Muscle of leg (tissue), 11 donors: ENCODE data around the gene MTUS2. TPM values are rescaled to one million over a fixed set of nuclear protein-coding genes. Genes with fewer than 3 reads are reported as not detected.

Experiments
- DNase-seq: peaks from one replicate; pipeline ENCODE4 v3.0.0; 2013
- H3K27ac ChIP-seq: one replicate; pipeline ENCODE4 v1.5.1; 2013; ENCODE audit warnings: mild to moderate bottlenecking, low read length, control low read depth
- H3K27me3 ChIP-seq: one replicate; pipeline ENCODE4 v1.6.1; 2013; ENCODE audit warnings: low read length; ENCODE audit not compliant: control insufficient read depth, insufficient read depth
- H3K36me3 ChIP-seq: one replicate; pipeline ENCODE4 v1.6.1; 2013; ENCODE audit warnings: low read length; ENCODE audit not compliant: control insufficient read depth, insufficient read depth
- H3K4me1 ChIP-seq: one replicate; pipeline ENCODE4 v1.6.1; 2013; ENCODE audit warnings: low read length; ENCODE audit not compliant: control insufficient read depth, insufficient read depth
- H3K4me3 ChIP-seq: one replicate; pipeline ENCODE4 v1.5.1; 2013; ENCODE audit warnings: low read length, control low read depth
- H3K9me3 ChIP-seq: replicated peaks from 2 replicates; pipeline ENCODE4 v1.6.1; 2013; ENCODE audit warnings: low read depth, low read length; ENCODE audit not compliant: control insufficient read depth
- WGBS: methylation state at CpG from one replicate; pipeline ENCODE4 v1.1.5; 2013; ENCODE audit warnings: missing lambda C conversion rate; ENCODE audit not compliant: insufficient coverage; 5-methylcytosine and 5-hydroxymethylcytosine counted together
- polyA plus RNA-seq, 8 donors: library from polyadenylated mRNA; unstranded; fragments of 120-200 nt; gene quantifications; one replicate each; pipeline versions ENCODE4 v1.2.1 to v1.2.3, GENCODE V29; 2013; ENCODE audit warnings: inconsistent platforms in 1 of 8, low replicate concordance in 1 of 8; ENCODE audit not compliant: insufficient read length in 8 of 8, insufficient read depth in 1 of 8
- total RNA-seq: library from RNA; stranded (reverse); fragments of 120-200 nt; gene quantifications from one replicate; pipeline ENCODE4 v1.2.4, GENCODE V29; 2013

Gene MTUS2
- total and polyA plus RNA-seq, 9 donors: 11.3 to 29.5 (median 21.7) TPM

- DNase-seq: no peak
- Histone ChIP-seq H3K36me3 (no peaks in the 10 kb centered on the region), H3K27ac (peak overlapping the region; percentile 68), H3K27me3 (peaks cover 9% of the 10 kb centered on the region), H3K4me3 (peak overlapping the region; percentile 42), H3K4me1 (peaks cover 8% of the 10 kb centered on the region), H3K9me3 (no peaks in the 10 kb centered on the region)
- WGBS: no CpG with 5 or more reads among the region's 3 CpGs
Measured at GRCh38 chr13:29427937-29428309, 607.8 kb downstream of the MTUS2 start.

- peak overlapping the region; percentile 42 for H3K4me3 ChIP-seq
- DNase-seq: peak; percentile 54
- peaks cover 8% of the 10 kb centered on the region for H3K4me1 ChIP-seq
- WGBS: 1% methylated on average over 21 of the region's 34 CpGs
- H3K36me3 ChIP-seq: no peaks in the 10 kb centered on the region
- peaks cover 9% of the 10 kb centered on the region for H3K27me3 ChIP-seq
- H3K9me3 ChIP-seq: no peaks in the 10 kb centered on the region
- H3K27ac ChIP-seq: peak overlapping the region; percentile 68
Measured at GRCh38 chr13:29428310-29429181, 608.4 kb downstream of the MTUS2 start.

- H3K36me3 ChIP-seq: no peaks in the 10 kb centered on the region
- DNase-seq: no peak
- peak overlapping the region; percentile 42 for H3K4me3 ChIP-seq
- H3K9me3 ChIP-seq: no peaks in the 10 kb centered on the region
- peaks cover 9% of the 10 kb centered on the region for H3K27me3 ChIP-seq
- H3K4me1 ChIP-seq: peaks cover 15% of the 10 kb centered on the region
- WGBS: no CpG with 5 or more reads among the region's 2 CpGs
- H3K27ac ChIP-seq: peak overlapping the region; percentile 57
Measured at GRCh38 chr13:29429286-29429900, 609.3 kb downstream of the MTUS2 start.

- 72% methylated on average over 2 of the region's 8 CpGs for WGBS
- no peaks in the 10 kb centered on the region for H3K36me3 ChIP-seq
- peak overlapping the region; percentile 60 for H3K27ac ChIP-seq
- H3K4me3 ChIP-seq: no peak overlapping the region
- no peaks in the 10 kb centered on the region for H3K9me3 ChIP-seq
- H3K4me1 ChIP-seq: peaks cover 40% of the 10 kb centered on the region
- no peak for DNase-seq
- H3K27me3 ChIP-seq: no peaks in the 10 kb centered on the region
Measured at GRCh38 chr13:29434217-29434945, 614.2 kb downstream of the MTUS2 start.

GRCh38 chr13:29435125-29435911 is 615.2 kb downstream of the MTUS2 start:
- WGBS: 50% methylated on average over 2 of the region's 6 CpGs
- H3K27ac ChIP-seq: peak overlapping the region; percentile 60
- peaks cover 40% of the 10 kb centered on the region for H3K4me1 ChIP-seq
- H3K36me3 ChIP-seq: no peaks in the 10 kb centered on the region
- DNase-seq: peak; percentile 85
- H3K9me3 ChIP-seq: no peaks in the 10 kb centered on the region
- no peak overlapping the region for H3K4me3 ChIP-seq
- H3K27me3 ChIP-seq: no peaks in the 10 kb centered on the region

- DNase-seq: no peak
- WGBS: no CpG with 5 or more reads among the region's 1 CpG
- Histone ChIP-seq H3K36me3 (no peaks in the 10 kb centered on the region), H3K27me3 (no peaks in the 10 kb centered on the region), H3K4me3 (no peak overlapping the region), H3K9me3 (no peaks in the 10 kb centered on the region), H3K27ac (peak overlapping the region; percentile 60), H3K4me1 (peaks cover 49% of the 10 kb centered on the region)
Measured at GRCh38 chr13:29436291-29436690, 616.2 kb downstream of the MTUS2 start.

- WGBS: no CpG with 5 or more reads among the region's 3 CpGs
- Histone ChIP-seq H3K4me1 (peaks cover 55% of the 10 kb centered on the region), H3K4me3 (no peak overlapping the region), H3K27ac (peak overlapping the region; percentile 55), H3K27me3 (no peaks in the 10 kb centered on the region), H3K9me3 (no peaks in the 10 kb centered on the region), H3K36me3 (no peaks in the 10 kb centered on the region)
- no peak for DNase-seq
Measured at GRCh38 chr13:29436721-29437280, 616.7 kb downstream of the MTUS2 start.

- WGBS: 33% methylated on average over 2 of the region's 8 CpGs
- no peaks in the 10 kb centered on the region for H3K9me3 ChIP-seq
- DNase-seq: peak; percentile 41
- peak overlapping the region; percentile 49 for H3K27ac ChIP-seq
- peaks cover 64% of the 10 kb centered on the region for H3K4me1 ChIP-seq
- no peaks in the 10 kb centered on the region for H3K27me3 ChIP-seq
- H3K4me3 ChIP-seq: no peak overlapping the region
- no peaks in the 10 kb centered on the region for H3K36me3 ChIP-seq
Measured at GRCh38 chr13:29438769-29439168, 618.6 kb downstream of the MTUS2 start.

GRCh38 chr13:29439601-29440388 is 619.7 kb downstream of the MTUS2 start:
- H3K4me3 ChIP-seq: no peak overlapping the region
- H3K36me3 ChIP-seq: no peaks in the 10 kb centered on the region
- DNase-seq: no peak
- WGBS: 70% methylated on average over 7 of the region's 10 CpGs
- peaks cover 54% of the 10 kb centered on the region for H3K4me1 ChIP-seq
- H3K27ac ChIP-seq: no peak overlapping the region
- no peaks in the 10 kb centered on the region for H3K9me3 ChIP-seq
- no peaks in the 10 kb centered on the region for H3K27me3 ChIP-seq
